ENCODE results near the gene MTHFD1L. TPM values are rescaled to one million over a fixed set of nuclear protein-coding genes. Genes with fewer than 3 reads are reported as not detected.

MTHFD1L gene
- polyA plus RNA-seq, 1 donor: 26.9 TPM

DNA sequence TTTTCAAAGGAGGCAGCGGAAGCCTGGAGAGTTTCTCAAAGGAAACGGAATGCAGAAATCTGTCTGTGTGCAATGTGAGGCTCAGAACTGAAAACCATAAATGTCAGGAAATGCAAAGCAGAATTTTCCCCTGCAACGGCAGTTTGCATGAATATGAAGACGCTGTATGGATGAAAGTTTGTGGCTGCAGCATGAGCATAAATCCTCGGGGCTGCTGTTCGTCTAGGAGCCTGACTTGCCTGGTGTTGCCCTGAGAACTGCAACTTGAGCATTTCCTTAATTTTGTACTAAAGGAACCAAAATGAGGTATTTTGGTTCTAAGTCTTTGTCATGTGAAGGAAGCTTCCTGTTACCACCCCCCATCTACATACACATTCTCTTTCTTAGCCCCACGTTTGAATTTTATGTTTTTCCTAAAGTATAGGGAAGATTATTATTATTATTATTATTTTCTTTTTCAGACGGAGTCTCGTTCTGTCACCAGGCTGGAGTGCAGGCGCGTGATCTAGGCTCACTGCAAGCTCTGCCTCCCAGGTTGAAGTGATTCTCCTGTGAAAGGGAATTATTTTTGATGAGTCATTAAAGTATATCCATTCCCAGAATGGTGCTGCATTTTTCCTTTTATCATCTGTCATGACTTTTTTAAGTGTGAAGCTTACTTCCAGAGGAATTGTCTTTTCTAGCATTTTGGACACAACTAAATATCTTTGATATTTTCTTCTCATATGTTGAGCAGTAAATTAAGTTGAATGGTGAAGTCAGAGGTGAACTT lies 33.1 kb downstream of the MTHFD1L start:
- no peak for DNase-seq

DNA sequence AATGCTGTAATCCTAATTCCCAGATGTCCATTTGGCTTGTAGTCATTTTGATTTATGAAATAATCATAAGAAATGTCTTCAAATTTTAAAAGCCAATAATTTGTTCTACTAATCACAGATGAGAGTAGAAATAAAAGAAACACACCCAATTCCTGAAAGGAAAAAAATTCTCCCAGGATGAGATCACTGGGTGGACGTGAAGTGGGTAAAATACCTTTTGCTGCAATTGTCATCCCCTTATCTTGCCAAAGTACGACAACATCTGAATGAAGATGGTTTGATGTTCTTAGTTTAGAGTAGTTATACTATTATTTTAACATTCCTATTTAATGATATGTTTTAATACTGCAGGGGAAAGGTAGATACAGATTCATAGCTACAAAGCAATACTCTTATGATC lies 33.7 kb downstream of the MTHFD1L start:
- no peak for DNase-seq

DNA sequence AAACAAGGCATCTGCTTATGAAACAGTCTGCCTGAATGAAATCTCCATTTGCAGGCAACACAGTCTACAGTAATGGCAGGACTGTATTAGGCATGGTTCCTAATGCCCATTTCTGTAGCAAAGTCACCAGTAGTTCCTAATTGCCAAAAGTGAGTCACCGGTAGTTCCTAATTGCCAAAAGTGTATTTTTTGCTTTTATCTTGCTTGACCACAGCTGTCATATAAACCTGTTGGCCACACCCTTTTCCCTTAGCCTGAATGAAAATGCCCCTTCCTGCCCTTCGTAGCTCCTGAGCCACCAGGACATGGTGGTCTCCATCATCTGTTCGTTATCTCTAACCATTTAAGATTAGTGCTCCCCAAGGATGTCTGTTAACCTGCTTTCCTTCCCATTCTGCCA lies 34.5 kb downstream of the MTHFD1L start:
- no peak for DNase-seq

DNA sequence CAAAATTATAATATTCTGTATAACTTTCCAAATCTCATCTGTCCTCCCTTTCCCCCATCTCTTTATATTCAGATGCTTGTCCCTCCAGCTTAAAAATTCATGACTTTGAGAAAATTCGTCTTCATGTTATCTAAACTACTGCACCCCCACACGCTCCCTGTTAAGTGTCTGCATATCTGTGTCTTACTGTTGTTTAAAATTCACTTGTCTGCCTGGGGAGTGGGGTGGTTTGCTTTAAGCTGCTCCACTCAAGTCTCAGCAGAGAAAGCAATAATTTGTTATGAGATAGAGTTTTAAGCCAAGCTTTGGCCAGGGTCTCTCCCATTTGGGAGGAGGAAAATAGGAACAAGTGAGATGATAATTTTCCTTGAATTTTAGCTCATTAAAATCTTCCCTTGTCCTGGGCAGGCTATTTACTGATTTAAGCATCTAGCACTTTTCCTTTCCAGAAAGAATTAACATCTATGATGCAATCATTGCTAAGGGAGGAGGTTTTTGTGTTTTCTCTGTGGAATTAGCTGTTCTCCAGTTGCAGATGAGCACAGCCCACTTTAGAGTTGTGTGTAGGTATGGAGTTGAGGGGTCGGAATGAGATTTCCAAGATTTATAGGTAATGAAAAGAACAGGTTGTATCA lies 36.8 kb downstream of the MTHFD1L start:
- peak; percentile 48 for DNase-seq

DNA sequence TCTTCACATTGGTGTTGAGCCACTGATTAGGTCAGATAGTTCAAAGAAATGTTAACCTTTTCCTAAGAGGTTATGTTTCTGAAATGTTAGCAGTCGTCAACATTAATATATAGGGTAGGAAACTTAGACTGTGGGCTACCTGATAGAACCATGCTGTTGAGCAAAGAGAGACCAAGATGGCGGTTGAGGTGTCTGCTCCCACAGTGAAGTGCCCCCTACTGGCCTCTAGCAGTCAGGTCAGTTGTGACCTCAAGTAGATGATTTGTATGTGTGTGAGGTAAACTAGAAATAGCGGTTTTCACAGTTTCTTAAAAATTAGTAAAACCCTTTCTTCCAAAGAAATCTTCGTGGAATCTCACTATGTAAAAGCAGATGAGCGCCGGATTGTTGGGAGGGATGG lies 40.3 kb downstream of the MTHFD1L start:
- DNase-seq: no peak

DNA sequence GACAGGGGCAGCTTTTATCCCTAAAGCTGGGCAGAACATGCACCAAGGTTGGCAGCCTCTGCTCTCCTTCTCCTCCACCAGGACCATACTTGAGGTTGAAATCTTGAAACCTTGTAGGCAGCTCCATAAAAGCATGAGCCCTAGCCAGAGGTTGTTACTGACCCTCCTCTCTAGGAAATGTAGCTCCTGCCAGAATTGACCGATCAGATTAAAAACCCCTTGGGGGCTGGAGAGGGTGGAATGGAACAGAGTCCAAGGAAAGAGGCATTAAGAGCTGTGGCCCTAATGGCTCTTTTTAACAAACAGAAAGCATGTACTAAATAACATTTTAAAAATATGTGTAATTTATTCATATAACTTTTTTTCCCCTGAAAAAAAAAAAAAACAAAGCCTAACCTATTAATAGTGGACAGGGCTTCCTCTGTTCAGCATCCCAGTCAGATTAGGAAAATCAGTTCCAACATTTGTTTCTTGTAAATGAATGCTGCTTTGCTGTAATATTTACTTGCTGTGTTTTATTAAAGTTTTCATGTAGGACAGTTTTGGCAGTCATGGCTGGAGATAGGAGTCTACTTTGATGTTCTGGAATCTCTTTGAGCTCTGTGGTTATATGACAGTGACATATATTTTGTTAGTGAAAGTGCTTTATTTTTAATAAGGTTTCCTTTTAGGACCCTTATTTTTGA lies 41.3 kb downstream of the MTHFD1L start:
- no peak for DNase-seq

DNA sequence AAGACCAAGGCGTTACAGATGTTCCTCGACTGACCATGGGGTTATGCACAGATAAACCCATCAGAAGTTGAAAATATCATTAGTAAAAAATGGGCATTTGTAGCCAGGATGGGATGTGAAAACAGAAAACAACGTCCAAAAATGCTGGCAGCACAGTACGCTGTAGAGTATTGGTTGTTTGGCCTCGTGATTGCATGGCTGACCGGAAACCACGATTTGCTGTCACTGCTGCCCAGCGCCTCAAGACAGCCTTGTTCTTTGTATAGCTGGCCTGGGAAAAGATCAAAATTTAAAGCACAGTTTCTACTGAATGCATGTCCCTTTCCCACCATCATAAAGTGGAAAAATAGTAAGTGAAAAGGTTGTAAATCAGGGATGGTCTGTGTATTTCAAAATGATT lies 41.9 kb downstream of the MTHFD1L start:
- no peak for DNase-seq

DNA sequence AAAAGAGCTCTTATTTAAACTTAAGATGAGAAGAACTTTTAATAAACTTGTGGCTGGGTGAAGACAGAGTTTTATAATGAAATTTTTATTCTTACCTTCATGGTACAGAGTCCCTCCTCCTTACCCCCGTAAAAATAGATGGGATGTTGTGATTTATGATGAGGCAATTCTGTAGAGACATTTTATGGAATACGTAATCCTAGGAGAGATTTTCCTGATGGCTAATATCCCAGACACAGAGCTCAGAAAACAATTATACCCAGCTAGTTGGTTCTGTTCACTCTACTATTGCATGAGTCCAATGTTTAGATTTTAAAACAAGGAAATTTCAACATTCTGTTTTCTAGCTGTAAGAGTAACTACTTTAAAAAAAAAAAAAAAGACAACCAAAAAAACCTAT lies 43.4 kb downstream of the MTHFD1L start:
- no peak for DNase-seq

DNA sequence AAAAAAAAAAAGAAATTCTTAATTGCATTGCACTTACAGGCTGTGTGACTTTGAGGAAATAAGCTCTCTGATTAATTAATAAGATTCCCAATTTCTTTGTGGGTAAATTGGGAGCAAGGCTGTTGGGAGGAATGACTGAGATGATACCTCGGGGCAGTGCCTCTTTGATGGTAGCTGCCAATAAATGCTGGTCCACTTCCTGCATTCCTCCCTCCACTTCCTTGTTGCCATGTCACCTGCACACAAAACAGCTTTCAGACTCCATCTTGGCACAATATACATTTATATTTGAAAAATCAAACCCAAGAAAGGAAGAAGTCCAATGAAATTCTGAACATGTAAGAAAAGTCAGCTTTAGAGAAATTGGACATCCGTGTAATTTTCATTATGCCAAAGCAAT lies 45.1 kb downstream of the MTHFD1L start:
- DNase-seq: no peak

DNA sequence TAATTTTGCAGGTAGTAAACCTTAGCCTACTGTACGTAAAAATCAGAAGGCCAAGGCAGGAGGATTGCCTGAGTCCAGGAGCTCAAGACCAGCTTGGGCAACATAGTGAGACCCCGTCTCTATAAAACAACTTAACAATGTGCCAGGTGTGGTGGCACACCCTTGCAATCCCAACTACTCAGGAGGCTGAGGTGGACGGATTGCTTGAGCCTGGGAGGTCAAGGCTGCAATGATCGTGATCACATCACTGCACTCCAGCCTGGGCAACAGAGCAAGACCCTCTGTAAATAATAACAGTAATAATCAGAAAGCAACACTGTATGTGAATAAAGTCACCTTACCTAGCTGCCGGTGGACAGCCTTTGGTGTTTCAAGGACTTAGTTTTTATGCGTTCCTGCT lies 48.9 kb downstream of the MTHFD1L start:
- no peak for DNase-seq

DNA sequence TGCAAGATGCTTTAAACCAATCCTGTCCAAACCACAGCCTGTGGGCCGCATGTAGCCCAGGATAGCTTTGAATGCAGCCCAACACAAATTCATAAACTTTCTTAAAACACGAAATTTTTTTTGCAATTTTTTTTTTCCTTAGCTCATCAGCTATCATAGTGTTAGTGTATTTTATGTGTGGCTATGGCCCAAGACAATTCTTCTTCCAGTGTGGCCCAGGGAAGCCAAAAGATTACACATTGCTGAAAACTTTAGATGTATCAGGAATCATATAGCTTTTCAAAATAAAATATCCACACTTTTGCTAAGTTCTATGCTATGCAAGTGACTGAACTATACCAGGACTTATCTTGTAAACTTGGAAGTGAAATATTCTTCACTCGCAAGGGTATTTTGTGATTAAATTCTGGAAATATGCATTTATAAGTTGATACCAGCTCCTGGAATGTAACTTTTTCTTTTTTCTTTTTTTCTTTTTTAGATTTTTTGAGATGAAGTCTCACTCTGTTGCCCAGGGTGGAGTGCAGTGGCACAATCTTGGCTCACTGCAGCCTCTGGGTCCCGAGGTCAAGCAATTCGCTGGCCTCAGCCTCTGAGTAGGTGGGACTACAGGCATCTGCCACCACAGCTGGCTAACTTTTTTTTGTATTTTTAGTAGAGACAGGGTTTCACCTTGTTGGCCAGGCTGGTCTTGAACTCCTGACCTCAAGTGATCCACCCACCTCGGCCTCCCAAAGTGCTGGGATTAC lies 49.8 kb downstream of the MTHFD1L start:
- peak; percentile 50 for DNase-seq

DNA sequence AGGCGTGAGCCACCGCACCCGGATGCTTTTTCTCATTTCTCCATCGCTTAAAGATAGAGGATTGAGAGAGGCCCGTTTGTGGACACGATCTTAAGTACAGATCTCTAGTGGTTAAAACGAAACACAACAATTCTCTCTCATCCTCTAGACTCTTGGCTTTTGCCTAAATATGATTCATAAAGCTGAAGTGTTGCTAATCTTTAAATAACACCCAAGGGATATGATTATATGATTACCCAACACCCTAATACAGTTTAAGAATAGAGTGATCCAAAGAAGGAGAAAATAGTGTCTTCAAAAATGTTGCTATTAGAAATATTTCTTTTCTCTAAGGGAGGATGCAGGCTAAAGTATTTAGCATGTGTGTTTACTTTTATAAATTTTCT lies 50.4 kb downstream of the MTHFD1L start:
- DNase-seq: no peak

DNA sequence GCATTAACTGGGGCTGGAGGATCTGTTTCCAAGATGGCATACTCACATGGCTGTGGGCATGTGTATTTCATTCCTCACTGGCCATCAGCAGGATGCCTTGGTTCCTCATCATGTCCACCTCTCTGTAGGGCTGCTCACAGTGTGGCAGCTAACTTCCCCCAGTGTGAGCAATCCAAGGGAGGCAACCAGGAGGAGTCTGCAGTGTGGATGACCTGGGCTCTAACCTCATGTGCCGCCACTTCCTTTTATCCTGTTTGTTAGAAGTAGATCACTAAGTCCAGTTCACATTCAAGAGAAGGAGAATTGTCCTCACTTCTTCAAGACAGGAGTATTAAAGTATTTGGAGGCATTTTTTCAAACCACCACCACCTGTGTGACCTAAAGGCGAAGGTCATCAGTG lies 54.4 kb downstream of the MTHFD1L start:
- no peak for DNase-seq

DNA sequence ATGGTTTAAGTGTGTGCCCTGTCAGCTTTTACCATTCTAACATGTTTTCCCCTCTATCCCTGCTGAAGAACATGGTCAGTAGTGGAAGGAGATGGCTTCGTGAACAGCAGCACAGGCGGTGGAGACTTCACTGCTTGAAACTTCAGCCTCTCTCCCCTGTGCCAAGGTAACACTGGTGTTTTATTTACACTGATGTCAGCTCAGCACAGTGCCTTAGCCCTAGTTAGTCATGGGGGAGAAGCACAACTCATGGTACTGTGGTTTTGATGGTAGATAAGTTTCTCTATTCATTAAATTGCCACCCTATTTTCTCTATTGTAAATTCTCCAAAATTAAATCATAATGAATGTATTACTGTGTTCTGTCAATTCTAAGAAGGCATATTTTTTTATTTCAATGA lies 56.6 kb downstream of the MTHFD1L start:
- no peak for DNase-seq

DNA sequence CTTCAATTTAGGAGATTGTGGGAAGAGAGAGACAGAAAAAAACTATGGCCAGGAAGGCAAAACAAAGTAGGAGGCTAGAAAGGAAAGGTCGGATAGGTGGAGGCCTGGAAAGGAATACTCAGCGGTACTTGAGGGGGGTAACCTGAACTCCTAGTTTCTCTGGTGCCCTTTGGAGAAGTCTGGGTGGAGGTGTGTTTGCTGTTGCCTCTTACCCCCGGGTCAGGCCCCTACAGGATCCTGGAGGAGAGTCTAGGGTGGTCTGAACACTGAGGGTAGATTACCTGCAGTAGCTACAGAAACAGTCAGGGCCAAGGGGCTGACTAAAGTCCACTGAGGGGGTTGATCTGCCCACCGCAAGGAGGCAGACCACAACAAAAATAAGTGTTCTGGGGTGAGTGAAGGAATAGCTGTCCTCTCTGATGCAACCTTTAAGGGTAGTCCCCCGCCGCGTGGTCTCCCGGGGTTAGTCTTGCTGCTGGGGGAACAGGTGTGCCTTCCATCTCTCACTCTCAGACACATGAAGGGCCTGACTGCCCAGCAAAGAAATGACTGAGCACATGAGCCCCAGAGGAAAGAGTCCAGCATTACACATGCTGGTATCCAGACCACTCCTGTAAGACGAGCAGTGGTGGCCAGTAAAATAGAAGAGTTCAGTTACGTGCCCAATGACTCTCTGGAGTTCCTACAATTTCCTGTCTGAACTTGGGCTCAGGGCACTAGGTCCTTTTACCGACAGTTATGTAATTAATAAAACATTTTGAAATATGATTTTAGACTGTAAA lies 59.5 kb downstream of the MTHFD1L start:
- no peak for DNase-seq

DNA sequence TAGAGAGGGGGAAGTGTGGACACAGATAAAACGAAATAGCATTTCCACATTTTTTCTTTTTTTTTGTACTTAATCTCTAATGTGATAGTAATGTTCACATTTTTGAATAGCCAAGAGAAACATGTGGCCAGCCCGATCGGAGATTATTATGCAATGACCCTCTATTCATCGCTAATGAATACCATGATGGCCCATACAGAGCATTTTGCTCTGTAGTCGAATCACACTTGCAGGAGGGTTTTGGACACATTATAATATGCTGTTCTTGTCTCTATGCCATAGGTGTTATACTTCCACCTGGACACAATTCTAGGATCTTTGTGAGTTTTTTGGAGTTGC lies 60.1 kb downstream of the MTHFD1L start:
- DNase-seq: no peak

DNA sequence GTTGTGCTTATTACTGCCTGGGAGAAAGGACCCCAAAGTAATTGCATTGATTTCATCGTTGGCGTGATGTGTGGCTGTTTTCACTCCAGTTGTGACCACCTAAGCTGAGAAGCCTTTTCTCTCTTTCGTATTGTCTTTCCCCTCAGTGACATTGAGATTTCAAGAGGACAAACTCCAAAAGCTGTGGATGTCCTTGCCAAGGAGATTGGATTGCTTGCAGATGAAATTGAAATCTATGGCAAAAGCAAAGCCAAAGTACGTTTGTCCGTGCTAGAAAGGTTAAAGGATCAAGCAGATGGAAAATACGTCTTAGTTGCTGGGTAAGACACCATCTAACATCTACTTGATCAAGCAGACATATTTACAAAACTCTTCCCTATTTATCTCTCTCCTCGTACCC lies 60.5 kb downstream of the MTHFD1L start:
- DNase-seq: peak; percentile 57

DNA sequence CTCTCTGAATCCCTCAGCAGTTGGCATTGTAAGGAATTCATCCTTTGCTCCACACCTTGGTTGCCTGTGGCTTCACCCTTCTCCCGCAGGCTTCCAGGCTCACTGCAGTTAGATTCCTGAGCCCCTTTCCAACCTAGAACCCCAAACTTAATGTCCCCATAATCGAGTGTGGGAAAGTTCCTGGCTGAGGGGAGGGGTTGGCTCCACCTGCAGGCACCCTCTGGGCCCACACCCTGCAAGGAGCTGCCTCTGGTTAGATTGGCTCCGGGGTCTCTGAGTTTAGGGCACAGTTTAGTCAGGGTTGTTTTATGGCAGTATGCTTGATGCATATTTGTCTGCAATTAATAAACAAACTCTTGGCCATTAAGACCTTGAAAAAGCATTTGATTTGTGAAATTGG lies 63.4 kb downstream of the MTHFD1L start:
- DNase-seq: no peak

DNA sequence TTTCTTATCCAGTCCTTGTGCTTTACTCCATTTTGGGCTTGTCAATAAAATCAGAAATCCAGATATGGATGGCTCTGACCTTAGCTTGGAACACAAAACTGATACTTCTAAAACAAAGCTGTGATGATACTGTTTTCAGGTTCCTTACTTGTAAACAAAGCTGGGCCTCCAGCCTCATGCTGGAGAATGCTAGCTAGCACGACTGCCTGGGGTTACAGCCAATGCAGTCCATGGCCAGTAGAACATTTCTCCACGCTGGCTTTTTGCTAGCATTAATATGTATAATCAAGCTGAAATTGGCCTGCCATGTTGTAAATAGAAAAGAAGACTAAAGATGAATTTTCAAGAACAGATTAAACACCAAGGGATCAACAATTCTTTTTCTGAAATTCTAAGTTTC lies 63.9 kb downstream of the MTHFD1L start:
- no peak for DNase-seq

DNA sequence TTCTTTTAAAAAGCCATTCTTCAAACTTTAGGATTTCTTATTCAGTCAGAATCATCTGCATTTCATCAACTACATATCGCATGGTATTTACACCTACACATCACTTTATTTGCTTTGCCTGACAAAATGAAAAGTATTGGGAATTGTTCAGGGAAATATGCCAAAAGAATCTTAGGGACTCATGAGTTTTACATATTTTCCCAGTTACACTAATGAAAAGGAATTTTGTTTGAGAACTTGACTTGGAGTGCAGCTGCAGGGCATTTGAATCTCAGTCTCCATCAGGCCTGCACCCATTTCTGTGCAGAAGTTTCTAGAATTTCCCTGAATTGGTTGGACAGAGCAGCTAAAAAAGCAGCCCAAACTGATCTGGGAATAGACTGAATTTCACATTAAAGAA lies 65.3 kb downstream of the MTHFD1L start:
- peak; percentile 63 for DNase-seq

DNA sequence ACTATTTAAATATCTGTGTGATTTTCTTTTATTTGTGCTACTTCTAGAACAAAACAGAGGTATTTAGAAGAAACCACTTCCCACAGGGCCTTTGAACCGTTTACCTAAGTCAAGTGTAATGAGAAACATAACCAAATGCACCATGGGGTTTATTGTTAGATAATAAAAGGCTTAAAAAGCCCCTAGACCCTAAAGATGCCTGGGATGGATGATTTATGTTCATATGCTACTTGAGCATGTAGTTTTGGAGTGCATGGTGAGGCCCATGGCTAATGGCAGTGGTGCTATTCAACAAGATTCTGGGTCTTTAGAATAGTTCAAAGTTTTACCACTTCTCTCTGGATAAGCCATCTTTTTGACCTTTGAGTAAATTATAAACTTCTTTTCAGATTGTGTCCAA lies 65.9 kb downstream of the MTHFD1L start:
- no peak for DNase-seq

DNA sequence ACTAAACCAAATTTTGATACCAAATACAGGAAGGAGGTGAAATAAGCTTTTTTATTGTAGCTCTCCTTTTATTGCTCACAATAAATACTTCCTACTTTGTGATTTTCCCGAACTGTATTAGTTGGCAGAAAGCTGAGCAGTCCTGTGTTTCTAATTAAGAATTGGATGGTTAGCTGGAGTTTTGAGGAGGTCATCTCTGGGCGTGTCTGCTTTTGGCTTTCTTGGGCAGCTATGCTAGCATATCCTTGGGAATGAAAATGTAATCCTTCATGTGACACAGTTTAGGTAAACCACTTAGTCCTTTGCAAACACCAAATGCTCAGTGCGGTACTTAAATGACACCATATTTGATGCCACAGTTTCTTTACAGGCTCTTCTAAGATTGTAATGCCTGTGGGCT lies 67.5 kb downstream of the MTHFD1L start:
- peak; percentile 80 for DNase-seq

DNA sequence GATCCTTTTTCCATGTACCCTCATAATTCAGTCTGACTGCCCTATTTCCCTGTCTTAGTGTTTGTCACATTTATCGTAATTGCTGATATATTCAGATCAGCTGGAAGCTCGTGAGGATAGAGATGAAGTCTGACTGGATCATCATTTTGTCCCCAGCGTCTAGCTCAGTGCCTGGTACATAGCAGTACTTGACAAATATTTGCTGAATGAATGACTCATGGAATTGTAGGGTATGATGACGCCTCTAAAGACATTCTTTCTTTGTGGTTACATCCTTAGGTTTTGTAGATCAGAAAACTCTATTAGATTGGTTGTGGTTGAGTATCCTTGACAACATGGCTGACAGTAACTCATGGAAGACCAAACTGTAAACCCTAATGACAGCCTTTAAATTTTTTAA lies 68.9 kb downstream of the MTHFD1L start:
- DNase-seq: no peak
